Activated naive CD4-positive, alpha-beta T cell treated with anti-CD3 and anti-CD28 coated beads, Interleukin-2, amount 50 U/mL, for 24 hours (primary cell): Measurements from ENCODE around the gene MPG.
"Not testable (repeated sequence)": the region's sequence is repeated elsewhere in the genome, so short reads cannot be mapped to it uniquely, and the experiment has no call there.

Experiments
- H3K27ac Mint-ChIP-seq: one replicate; pipeline ENCODE4 v1.8.0; 2021; ENCODE audit warnings: mild to moderate bottlenecking, mixed read lengths
- H3K27me3 Mint-ChIP-seq: one replicate; pipeline ENCODE4 v1.8.0; 2021; ENCODE audit warnings: mixed read lengths
- H3K36me3 Mint-ChIP-seq: one replicate; pipeline ENCODE4 v1.8.0; 2021; ENCODE audit warnings: mixed read lengths
- H3K4me1 Mint-ChIP-seq: one replicate; pipeline ENCODE4 v1.8.0; 2021; ENCODE audit warnings: mixed read lengths
- H3K4me3 Mint-ChIP-seq: one replicate; pipeline ENCODE4 v1.8.0; 2021; ENCODE audit warnings: mild to moderate bottlenecking, mixed read lengths
- H3K9me3 Mint-ChIP-seq: one replicate; pipeline ENCODE4 v1.8.0; 2021; ENCODE audit warnings: mixed read lengths

MPG gene

DNA sequence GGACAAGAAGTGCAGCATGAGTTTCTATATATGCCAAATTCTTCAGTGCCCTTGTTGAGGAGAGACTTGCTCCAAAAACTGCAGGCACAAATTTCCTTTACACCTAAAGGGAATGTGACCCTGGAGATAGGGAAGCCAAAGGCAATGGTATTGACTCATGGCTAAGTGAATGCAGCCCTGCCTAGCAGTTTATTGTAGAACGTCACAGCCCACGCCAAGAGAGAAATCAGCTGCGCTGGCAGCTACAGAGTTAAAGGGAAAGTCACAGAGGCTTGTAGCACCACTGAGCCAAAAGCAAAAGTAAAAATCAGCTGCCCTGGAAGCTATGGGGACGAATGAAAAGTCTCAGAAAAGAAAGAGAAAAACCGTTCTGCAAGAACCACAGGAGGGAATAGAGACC is 34.7 kb upstream of the MPG start:
- H3K27ac Mint-ChIP-seq: no peak overlapping the region
- no peaks in the 10 kb centered on the region for H3K27me3 Mint-ChIP-seq
- H3K36me3 Mint-ChIP-seq: peaks cover 9% of the 10 kb centered on the region
- no peak overlapping the region for H3K4me3 Mint-ChIP-seq
- H3K4me1 Mint-ChIP-seq: peaks cover 42% of the 10 kb centered on the region
- H3K9me3 Mint-ChIP-seq: no peaks in the 10 kb centered on the region

- no peaks in the 10 kb centered on the region for H3K9me3 Mint-ChIP-seq
- peaks cover 9% of the 10 kb centered on the region for H3K36me3 Mint-ChIP-seq
- H3K4me3 Mint-ChIP-seq: no peak overlapping the region
- H3K27ac Mint-ChIP-seq: no peak overlapping the region
- peaks cover 29% of the 10 kb centered on the region for H3K4me1 Mint-ChIP-seq
- no peaks in the 10 kb centered on the region for H3K27me3 Mint-ChIP-seq
Observed at GRCh38 chr16:44655-45054, 33.4 kb upstream of the MPG start.

DNA sequence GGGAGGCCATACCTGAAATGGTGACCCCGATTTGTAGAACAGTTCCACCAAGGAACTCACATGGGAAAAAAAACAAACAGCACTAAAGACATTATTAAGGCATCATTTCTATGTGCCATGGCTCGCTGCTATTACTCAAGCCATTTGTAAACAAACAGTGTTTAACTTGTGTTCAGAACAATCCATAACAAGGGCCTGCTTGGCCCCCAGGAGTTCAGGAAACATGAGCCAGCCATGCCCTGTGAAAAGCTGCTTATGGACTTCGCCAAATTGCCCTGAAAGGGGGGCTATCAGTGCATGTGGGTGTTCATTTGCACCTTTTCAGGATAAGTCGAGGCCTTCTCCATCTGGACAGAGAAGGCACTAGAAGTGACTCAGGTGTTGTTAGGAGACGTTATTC is 32.6 kb upstream of the MPG start:
- no peaks in the 10 kb centered on the region for H3K9me3 Mint-ChIP-seq
- H3K27me3 Mint-ChIP-seq: no peaks in the 10 kb centered on the region
- H3K36me3 Mint-ChIP-seq: peaks cover 12% of the 10 kb centered on the region
- no peak overlapping the region for H3K27ac Mint-ChIP-seq
- H3K4me3 Mint-ChIP-seq: no peak overlapping the region
- peaks cover 34% of the 10 kb centered on the region for H3K4me1 Mint-ChIP-seq

DNA sequence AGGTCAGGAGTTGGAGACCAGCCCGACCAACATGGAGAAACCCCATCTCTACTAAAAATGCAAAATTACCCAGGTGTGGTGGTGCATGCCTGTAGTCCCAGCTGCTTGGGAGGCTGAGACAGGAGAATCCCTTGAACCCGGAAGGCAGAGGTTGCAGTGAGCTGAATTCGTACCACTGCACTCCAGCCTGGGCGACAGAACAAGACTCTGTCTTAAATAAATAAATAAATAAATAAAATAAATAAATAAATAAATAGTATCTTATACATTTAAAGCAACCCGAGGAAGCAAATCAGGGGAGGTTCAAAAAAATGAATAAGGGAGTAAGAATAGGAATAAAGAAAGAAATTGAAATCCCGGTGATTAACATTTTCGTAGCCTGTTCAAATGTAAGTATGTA is 31.5 kb upstream of the MPG start:
- not testable (repeated sequence) for H3K27me3 Mint-ChIP-seq, H3K27ac Mint-ChIP-seq, H3K9me3 Mint-ChIP-seq, H3K4me3 Mint-ChIP-seq
- H3K4me1 Mint-ChIP-seq: peaks cover 41% of the 10 kb centered on the region
- peaks cover 15% of the 10 kb centered on the region for H3K36me3 Mint-ChIP-seq

DNA sequence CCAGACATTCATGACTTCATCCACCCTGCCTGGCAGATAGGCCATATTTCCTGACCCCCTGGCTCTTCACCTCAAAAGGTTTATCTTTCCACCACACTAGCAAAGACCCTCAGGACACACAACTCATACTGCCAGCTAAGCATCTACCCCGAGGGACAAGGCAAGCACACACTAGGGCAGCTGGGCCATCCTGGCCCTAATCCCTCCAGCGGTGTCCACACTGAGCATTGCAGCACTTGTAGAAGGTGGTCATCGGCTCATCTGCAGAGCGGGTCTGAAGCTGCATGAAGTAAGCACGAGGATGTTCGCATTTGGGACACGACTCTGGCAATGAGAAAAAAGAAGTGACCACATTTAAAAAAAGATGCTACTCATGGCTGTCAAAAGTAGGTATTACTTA is 30.8 kb upstream of the MPG start:
- H3K27me3 Mint-ChIP-seq: no peaks in the 10 kb centered on the region
- H3K9me3 Mint-ChIP-seq: no peaks in the 10 kb centered on the region
- no peak overlapping the region for H3K4me3 Mint-ChIP-seq
- H3K36me3 Mint-ChIP-seq: peaks cover 12% of the 10 kb centered on the region
- H3K27ac Mint-ChIP-seq: peak overlapping the region; percentile 51
- peaks cover 40% of the 10 kb centered on the region for H3K4me1 Mint-ChIP-seq

DNA sequence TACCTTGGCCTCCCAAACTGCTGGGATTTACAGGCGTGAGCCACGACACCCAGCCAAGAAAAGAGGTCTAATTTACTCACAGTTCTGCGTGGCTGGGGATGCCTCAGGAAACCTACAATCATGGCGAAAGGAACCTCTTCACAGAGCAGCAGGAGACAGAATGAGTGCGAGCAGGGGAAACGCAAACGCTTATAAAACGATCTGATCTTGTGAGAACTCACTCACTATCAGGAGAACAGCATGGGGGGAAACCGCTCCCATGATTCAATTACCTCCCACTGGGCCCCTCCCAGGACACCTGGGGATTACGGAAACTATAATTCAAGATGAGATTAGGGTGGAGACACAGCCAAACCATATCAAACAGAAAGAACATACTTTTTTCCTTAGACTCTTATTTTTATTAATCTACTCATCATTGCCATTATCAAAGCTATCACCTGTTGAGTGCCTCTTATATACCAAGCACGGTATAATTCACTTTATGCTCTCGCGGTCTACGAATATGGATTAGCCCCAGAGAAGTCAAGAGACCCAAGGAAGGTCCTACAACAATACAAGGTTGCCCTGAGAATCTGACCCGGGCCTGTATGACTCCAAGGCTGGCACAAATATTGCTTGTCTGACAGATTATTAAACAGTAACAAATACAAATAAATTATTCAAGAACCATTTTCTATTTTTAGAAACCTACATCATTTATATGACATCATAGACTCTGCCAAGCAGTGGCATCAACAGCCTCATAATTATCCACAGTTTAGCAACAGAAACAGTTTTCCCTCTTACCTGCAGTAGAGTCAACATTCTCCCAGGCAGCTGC is 27.0 kb upstream of the MPG start:
- H3K36me3 Mint-ChIP-seq: peaks cover 10% of the 10 kb centered on the region
- H3K4me1 Mint-ChIP-seq: peaks cover 31% of the 10 kb centered on the region
- H3K9me3 Mint-ChIP-seq: no peaks in the 10 kb centered on the region
- H3K27ac Mint-ChIP-seq: peak overlapping the region; percentile 59
- peak overlapping the region; percentile 96 for H3K4me3 Mint-ChIP-seq
- H3K27me3 Mint-ChIP-seq: no peaks in the 10 kb centered on the region

DNA sequence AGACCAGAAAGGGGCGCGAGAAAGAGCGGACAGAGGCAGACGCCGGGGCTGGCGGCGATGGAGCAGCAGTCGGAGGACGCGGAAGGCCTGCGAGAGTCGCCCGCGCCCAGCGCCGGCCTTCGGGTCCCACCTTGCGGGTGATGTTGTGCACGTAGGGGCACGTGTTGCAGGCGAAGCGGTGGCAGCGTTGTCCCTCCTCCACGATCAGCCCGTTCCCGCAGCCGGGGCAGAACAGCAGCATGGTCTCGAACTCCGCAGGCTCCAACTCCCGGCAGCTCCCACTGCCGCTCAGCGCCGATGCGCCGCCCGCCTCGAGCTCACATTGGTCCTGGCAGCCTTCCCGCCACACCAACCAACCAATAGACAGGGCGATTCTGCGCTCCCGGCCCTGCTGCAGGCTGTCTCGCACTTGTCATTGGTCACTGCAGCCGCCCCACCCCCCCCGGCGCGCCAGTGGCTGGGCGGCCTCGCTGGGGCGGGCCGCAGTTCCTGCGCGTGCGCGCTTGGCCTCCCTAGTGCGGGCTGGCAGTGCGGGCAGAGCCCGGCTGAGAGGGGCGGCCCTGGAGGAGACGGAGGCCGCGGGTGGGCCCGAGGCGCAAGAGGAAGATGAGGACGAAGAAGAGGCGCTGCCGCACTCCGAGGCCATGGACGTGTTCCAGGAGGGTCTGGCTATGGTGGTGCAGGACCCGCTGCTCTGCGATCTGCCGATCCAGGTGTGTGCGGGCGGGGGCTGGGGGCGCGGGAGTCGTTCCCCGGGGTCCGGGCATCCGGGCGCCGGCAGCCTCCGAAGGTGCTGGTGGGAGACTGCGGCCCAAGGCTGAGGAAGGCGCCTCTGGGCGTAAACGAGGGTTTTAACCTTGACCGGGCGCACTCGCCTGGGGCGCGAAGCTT is 24.4 kb upstream of the MPG start, which contains the start of the genes POLR3K and SNRNP25:
TSS of gene POLR3K (minus strand) at position 263 of the 891 bp plus-strand sequence. CDS start at position 241, 22 bp downstream.
TSS of gene SNRNP25 (plus strand) at position 483 of the 891 bp plus-strand sequence. CDS start at position 672, 189 bp downstream.
- Mint-ChIP-seq H3K27me3 (no peaks in the 10 kb centered on the region), H3K36me3 (peaks cover 8% of the 10 kb centered on the region), H3K4me3 (peak within 1 kb of the TSS; percentile 96), H3K4me1 (peaks cover 28% of the 10 kb centered on the region), H3K9me3 (no peaks in the 10 kb centered on the region), H3K27ac (peak within 1 kb of the TSS; percentile 98)

DNA sequence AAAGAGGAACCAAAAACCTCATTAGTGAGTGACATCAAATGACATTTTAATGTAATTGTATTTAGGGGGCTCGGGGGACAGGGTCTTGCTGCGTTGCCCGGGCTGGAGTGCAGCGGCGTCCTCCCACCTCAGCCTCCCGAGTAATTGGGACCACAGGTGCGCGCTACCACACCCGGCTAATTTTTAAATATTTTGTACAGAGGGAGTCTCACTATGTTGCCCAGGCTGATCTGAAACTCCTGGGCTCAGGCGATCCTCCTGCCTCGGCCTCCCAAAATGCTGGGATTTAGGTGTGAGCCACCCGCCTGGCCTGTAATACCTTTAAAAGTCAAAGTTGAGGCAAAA is 23.8 kb upstream of the MPG start:
- Mint-ChIP-seq H3K4me1 (peaks cover 28% of the 10 kb centered on the region), H3K36me3 (peaks cover 8% of the 10 kb centered on the region), H3K27me3 (no peaks in the 10 kb centered on the region), H3K4me3 (peak overlapping the region; percentile 96), H3K9me3 (no peaks in the 10 kb centered on the region), H3K27ac (no peak overlapping the region)

GRCh38 chr16:55571-56136 is 22.4 kb upstream of the MPG start:
- H3K27me3 Mint-ChIP-seq: no peaks in the 10 kb centered on the region
- peaks cover 5% of the 10 kb centered on the region for H3K36me3 Mint-ChIP-seq
- peak overlapping the region; percentile 36 for H3K4me3 Mint-ChIP-seq
- peaks cover 22% of the 10 kb centered on the region for H3K4me1 Mint-ChIP-seq
- no peaks in the 10 kb centered on the region for H3K9me3 Mint-ChIP-seq
- H3K27ac Mint-ChIP-seq: no peak overlapping the region

DNA sequence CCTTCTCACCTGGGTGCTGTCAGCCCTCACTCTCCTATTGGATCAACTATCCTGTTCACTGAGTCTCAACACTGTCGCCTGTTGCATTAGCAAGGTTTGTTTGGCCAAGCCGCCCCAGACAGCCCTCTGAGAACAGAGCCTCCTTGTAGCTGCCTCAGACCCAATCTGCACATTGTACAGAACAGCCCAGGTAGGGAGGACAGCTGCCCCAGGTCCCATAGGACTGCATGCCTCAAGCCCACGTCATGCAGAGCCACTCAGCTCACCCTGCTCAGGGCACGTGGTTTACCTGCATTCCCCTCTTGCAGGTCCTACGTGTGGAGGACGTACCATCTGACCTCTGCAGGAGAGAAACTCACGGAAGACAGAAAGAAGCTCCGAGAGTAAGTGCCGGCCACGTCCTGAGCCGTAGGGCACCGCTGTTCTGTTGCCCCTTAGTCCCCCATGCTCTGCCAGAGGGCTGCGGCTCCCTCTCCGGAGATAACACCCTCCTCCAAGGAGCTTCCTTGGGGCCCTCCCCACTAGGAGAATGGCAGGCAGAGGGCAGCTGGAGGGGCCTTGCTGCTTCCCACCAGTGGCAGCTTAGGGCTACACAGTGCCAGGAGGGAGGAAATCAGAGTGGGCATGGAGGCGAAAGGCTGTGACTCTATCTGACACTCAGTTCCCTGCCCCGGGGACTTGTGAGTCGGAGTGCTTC is 21.6 kb upstream of the MPG start:
- Mint-ChIP-seq H3K9me3 (no peaks in the 10 kb centered on the region), H3K27me3 (no peaks in the 10 kb centered on the region), H3K36me3 (peaks cover 2% of the 10 kb centered on the region), H3K27ac (no peak overlapping the region), H3K4me3 (peak overlapping the region; percentile 36), H3K4me1 (peaks cover 14% of the 10 kb centered on the region)

DNA sequence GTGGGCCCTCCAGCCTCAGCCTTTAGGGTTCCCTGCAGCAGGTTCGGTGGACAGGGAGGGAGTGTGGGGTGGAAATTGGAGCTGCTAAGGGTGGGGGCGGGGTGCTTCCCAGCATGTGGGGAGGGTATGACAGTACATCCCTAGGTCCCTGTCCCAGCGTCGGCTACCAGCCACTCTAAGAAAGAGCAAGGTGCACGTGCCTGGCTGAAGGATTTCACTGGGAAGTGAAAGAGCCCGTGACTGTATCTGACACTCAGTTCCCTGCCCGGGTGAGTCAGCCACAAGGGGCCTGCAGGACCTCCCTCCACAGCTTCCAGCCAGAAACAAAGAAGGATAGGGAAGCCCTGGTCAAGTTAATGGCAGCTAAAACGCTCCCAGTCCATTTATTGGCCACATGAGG is 20.3 kb upstream of the MPG start:
- Mint-ChIP-seq H3K4me3 (no peak overlapping the region), H3K27ac (no peak overlapping the region), H3K9me3 (no peaks in the 10 kb centered on the region), H3K36me3 (peaks cover 2% of the 10 kb centered on the region), H3K4me1 (peaks cover 6% of the 10 kb centered on the region), H3K27me3 (no peaks in the 10 kb centered on the region)

GRCh38 chr16:58491-59439 is 19.3 kb upstream of the MPG start:
- Mint-ChIP-seq H3K9me3 (no peaks in the 10 kb centered on the region), H3K27me3 (no peaks in the 10 kb centered on the region), H3K27ac (no peak overlapping the region), H3K36me3 (peaks cover 2% of the 10 kb centered on the region), H3K4me1 (peaks cover 3% of the 10 kb centered on the region), H3K4me3 (no peak overlapping the region)

DNA sequence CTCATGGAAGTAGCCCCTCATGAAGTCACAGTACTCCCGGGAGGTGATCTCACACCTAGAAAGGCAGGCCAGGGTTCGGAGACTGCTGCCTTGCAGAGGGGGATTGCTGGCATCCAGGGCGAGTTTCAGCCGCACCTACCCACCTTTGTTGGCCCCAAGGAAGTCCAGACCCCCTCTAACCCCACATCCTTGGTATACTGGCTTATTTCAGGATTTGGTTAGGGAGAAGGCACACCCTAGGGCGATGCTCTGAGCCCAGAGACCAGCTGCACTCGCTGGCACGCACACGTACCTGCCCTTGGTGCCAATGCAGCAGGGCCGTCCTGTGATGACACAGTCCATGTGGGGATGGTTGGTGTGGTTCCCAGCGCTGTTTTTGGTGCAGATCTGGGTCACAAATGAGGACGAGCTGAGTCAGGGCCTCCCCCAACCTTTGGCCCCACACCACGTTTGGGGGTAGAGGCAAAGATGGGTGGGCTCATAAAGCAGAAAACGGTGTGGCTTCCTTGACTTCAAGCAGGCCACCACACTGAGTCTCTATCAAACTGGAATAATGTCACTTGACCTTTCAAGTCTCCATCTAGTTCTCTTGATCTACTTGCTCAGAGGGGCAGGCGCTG is 18.5 kb upstream of the MPG start:
- H3K27me3 Mint-ChIP-seq: no peaks in the 10 kb centered on the region
- H3K27ac Mint-ChIP-seq: no peak overlapping the region
- peaks cover 2% of the 10 kb centered on the region for H3K36me3 Mint-ChIP-seq
- no peak overlapping the region for H3K4me3 Mint-ChIP-seq
- no peaks in the 10 kb centered on the region for H3K9me3 Mint-ChIP-seq
- no peaks in the 10 kb centered on the region for H3K4me1 Mint-ChIP-seq

GRCh38 chr16:60166-60565 is 17.9 kb upstream of the MPG start:
- H3K4me3 Mint-ChIP-seq: no peak overlapping the region
- H3K9me3 Mint-ChIP-seq: no peaks in the 10 kb centered on the region
- peaks cover 2% of the 10 kb centered on the region for H3K36me3 Mint-ChIP-seq

More at GRCh38 chr16:60166-60565, 17.9 kb upstream of the MPG start:
- Mint-ChIP-seq H3K27ac (no peak overlapping the region), H3K4me1 (peaks cover 2% of the 10 kb centered on the region), H3K27me3 (no peaks in the 10 kb centered on the region)
